ENCODE measurements around the gene HOXA11. TPM values are rescaled to one million over a fixed set of nuclear protein-coding genes. Genes with fewer than 3 reads are reported as not detected.
A peak's percentile ranks its signal among the peaks of the same experiment; 100 is the strongest.

The HOXA11 gene
- total RNA-seq, 4 donors from 2014 or later, result 5.1 to 7.9 (median 6.4) TPM

DNA sequence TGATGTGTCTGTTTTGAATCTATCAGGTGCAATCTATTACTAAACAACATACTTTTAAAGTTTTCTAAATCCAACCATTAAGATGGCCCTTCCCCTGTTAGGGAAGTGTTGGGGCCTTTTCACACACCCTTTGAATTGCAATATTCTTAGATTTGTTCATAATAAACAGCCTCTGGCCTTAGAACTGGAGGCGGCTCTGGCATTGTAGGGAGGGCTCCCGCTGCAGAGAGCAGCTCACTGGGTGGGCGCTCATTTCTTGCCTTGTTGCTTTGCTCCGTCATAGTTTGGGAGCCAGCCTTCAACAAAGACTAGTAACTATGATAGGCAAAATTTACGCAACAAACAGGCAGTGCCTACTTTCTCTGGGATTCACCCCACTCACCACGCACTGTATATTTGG is 6.7 kb downstream of the HOXA11 start:
- Histone ChIP-seq H3K27ac (peak overlapping the region; percentile 90 to 99 (median 95)), H3K27me3 (peaks cover 0 to 3% (median 3%) of the 10 kb centered on the region in 3 donors), H3K4me1 (peaks cover 45 to 68% of the 10 kb centered on the region in 2 donors), H3K4me3 (peak overlapping the region; percentile 47 to 56 (median 52)), H3K9me3 (no peaks in the 10 kb centered on the region), H3K36me3 (no peaks in the 10 kb centered on the region)
- in situ Hi-C loops (cut with MboI; ENCODE audit: low sequenced_read_pairs in 4 of 4) (loop anchor here in 3 of 4 donors (10.0 to 25.0 kb wide), 5 partner anchors 909 to 1416 kb away; partner anchors contain the start of gene CREB5 (in 1 of the 3)), intact Hi-C loops (cut with DNase I; ENCODE audit: low total_unique reads) (loop anchor here (10.0 kb wide), 1 partner anchor 1504 kb away; no protein-coding TSS in a partner anchor)
- DNase-seq (peak; percentile 50 to 68), ATAC-seq (peak; percentile 15 to 21)
- TF ChIP-seq, protein P1, sequence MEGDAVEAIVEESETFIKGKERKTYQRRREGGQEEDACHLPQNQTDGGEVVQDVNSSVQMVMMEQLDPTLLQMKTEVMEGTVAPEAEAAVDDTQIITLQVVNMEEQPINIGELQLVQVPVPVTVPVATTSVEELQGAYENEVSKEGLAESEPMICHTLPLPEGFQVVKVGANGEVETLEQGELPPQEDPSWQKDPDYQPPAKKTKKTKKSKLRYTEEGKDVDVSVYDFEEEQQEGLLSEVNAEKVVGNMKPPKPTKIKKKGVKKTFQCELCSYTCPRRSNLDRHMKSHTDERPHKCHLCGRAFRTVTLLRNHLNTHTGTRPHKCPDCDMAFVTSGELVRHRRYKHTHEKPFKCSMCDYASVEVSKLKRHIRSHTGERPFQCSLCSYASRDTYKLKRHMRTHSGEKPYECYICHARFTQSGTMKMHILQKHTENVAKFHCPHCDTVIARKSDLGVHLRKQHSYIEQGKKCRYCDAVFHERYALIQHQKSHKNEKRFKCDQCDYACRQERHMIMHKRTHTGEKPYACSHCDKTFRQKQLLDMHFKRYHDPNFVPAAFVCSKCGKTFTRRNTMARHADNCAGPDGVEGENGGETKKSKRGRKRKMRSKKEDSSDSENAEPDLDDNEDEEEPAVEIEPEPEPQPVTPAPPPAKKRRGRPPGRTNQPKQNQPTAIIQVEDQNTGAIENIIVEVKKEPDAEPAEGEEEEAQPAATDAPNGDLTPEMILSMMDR (IDR thresholded peaks at IDR 0.05 in 4 of 5, conservative IDR thresholded peaks at IDR 0.05 in 1 of 5), result no peak
- peak in 1 of 2 donors; percentile 7 for TF ChIP-seq POLR2A (IDR thresholded peaks at IDR 0.05)

DNA sequence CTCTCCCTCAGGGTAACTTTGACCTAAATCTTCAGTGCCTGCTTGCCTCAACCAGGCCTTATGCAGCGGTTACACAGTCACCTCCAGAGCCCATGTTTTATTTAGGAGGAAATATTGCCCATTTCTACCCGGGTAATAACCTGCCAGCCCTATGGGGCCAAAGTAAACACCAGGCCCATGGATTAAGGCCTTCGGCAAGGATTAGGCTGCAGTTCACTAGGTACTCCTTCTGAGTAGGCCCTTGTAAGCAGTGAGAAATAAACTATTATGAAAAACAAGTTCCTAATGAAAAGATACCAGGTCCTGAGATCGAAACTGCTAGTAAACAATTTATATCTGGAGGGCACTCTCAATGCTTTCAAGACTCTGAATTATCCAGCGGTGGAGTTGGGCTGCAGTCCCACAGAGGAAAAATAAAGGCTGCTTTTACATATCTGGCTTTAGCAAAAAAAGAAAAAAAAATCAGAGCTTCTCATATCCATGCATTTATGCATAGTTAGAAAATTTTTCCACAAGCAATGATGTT is 7.2 kb downstream of the HOXA11 start:
- TF ChIP-seq POLR2A (IDR thresholded peaks at IDR 0.05), result no peak
- TF ChIP-seq, protein P1 (IDR thresholded peaks at IDR 0.05 in 4 of 5, conservative IDR thresholded peaks at IDR 0.05 in 1 of 5), result no peak
- Histone ChIP-seq H3K27ac (peak overlapping the region; percentile 90 to 99 (median 95)), H3K27me3 (peaks cover 0 to 3% (median under 1%) of the 10 kb centered on the region in 3 donors), H3K36me3 (no peaks in the 10 kb centered on the region), H3K9me3 (no peaks in the 10 kb centered on the region), H3K4me3 (peak overlapping the region; percentile 47 to 56 (median 52)), H3K4me1 (peaks cover 42 to 63% of the 10 kb centered on the region in 2 donors)
- in situ Hi-C loops (cut with MboI; ENCODE audit: low sequenced_read_pairs in 4 of 4), result loop anchor here in 3 of 4 donors (10.0 to 25.0 kb wide), 5 partner anchors 909 to 1416 kb away; partner anchors contain the start of gene CREB5 (in 1 of the 3)
- DNase-seq, result peak in 1 of 2 donors; percentile 11
- ATAC-seq, result no peak
- intact Hi-C loops (cut with DNase I; ENCODE audit: low total_unique reads), result loop anchor here (10.0 kb wide), 1 partner anchor 1503 kb away; no protein-coding TSS in a partner anchor

DNA sequence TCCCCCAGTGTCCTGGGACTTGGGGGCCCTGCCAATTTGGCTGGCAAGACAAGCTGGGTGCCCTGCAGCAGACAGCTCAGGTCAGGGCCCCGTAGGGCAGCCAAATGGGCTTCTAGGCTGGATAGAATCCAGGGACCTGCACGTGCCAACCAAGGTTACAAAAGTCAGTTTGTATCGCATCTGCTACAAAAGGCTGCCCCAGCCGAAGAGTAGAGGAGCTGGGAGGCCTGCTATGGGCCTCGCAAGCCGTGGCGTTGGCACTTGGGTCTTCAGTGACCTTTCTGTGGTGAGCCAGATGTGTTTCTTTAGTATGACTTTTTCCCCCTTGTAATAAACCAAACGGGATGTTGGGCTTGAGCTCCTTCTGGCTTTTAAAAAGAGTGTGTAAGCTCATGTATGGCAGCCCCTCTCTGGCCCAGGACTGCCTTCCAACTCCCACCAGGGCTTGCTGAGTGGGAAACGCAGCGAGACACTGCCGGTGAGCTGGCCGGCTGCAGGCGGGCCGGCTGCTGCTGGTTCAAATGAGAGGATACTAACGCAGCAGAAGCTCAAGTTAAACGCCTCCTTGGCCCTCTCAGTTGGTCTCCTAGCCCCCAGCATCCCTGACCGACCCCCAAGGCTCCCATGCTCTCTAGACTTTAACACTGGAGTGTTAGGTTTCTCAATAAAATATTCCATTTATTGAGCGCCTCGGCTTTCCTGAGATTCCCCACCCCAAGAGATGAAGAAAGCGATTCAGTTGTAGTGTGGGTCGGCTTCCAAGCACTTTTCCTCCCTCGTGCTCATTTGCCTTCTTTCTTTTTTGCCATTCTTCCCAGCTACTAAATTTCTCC is 7.9 kb downstream of the HOXA11 start:
- Histone ChIP-seq H3K27ac (peak overlapping the region; percentile 90 to 99 (median 95)), H3K9me3 (no peaks in the 10 kb centered on the region), H3K4me3 (peak overlapping the region; percentile 47 to 56 (median 52)), H3K36me3 (no peaks in the 10 kb centered on the region), H3K4me1 (peaks cover 35 to 56% of the 10 kb centered on the region in 2 donors), H3K27me3 (no peaks in the 10 kb centered on the region)
- TF ChIP-seq POLR2A (IDR thresholded peaks at IDR 0.05), result peak in 1 of 2 donors; percentile 53
- TF ChIP-seq, protein P1 (IDR thresholded peaks at IDR 0.05 in 4 of 5, conservative IDR thresholded peaks at IDR 0.05 in 1 of 5), result no peak
- DNase-seq (peak; percentile 21 to 70), ATAC-seq (peak in 1 of 2 donors; percentile 1)
- in situ Hi-C loops (cut with MboI; ENCODE audit: low sequenced_read_pairs in 4 of 4) (loop anchor here in 3 of 4 donors (10.0 to 25.0 kb wide), 5 partner anchors 910 to 1415 kb away; partner anchors contain the start of gene CREB5 (in 1 of the 3)), intact Hi-C loops (cut with DNase I; ENCODE audit: low total_unique reads) (loop anchor here (10.0 kb wide), 1 partner anchor 1502 kb away; no protein-coding TSS in a partner anchor)

DNA sequence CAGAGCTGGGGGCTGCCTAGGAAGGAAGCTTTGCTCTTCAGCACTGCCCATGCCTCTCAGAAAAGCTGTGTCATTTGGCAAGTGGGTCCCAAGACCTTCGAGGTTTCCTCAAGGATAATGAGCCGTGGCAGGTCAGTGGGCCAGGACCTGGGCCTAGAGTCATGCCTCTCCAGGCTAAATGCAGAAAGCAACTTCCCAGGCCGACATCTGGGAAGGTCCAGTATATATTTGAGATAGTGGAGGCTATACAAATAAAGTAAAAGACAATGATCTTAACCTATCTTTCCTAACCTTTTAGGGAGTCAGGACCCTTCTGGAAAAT is 8.5 kb downstream of the HOXA11 start:
- in situ Hi-C loops (cut with MboI; ENCODE audit: low sequenced_read_pairs in 4 of 4), result loop anchor here in 3 of 4 donors (10.0 to 25.0 kb wide), 5 partner anchors 911 to 1414 kb away; partner anchors contain the start of gene CREB5 (in 1 of the 3)
- intact Hi-C loops (cut with DNase I; ENCODE audit: low total_unique reads), result loop anchor here (10.0 kb wide), 1 partner anchor 1502 kb away; no protein-coding TSS in a partner anchor
- H3K27ac ChIP-seq, result peak overlapping the region; percentile 90 to 99 (median 95)
- H3K9me3 ChIP-seq, result no peaks in the 10 kb centered on the region
- H3K36me3 ChIP-seq, result no peaks in the 10 kb centered on the region
- no peaks in the 10 kb centered on the region for H3K27me3 ChIP-seq
- ATAC-seq, result no peak
- peak overlapping the region; percentile 39 to 84 (median 63) for H3K4me3 ChIP-seq
- H3K4me1 ChIP-seq, result peaks cover 34 to 51% of the 10 kb centered on the region in 2 donors
- no peak for TF ChIP-seq POLR2A (IDR thresholded peaks at IDR 0.05)
- TF ChIP-seq, protein P1 (IDR thresholded peaks at IDR 0.05 in 4 of 5, conservative IDR thresholded peaks at IDR 0.05 in 1 of 5), result no peak
- no peak for DNase-seq

Measured in gastrocnemius medialis (tissue), 4 donors.